Neural cell (in vitro differentiated cells): ENCODE measurements around the gene RAVER2. TPM values are rescaled to one million over a fixed set of nuclear protein-coding genes. Genes with fewer than 3 reads are reported as not detected.

Experiments used
- H2AFZ ChIP-seq: fragments of 200-600, 300-800 bp; sonication (generic), shearing (Covaris generic); 2 replicates; pipeline ENCODE4 v1.6.0; 2014; ENCODE audit warnings: low read depth, mild to moderate bottlenecking, antibody characterized with exemption, low read length, moderate library complexity
- H3F3A ChIP-seq: fragments of 200-600 bp; shearing (Covaris generic); 2 replicates; pipeline ENCODE4 v1.6.1; 2016; ENCODE audit warnings: mild to moderate bottlenecking, moderate library complexity, mixed read lengths, antibody characterized with exemption, low read length; ENCODE audit not compliant: insufficient read depth, poor library complexity, severe bottlenecking
- H3K27ac ChIP-seq: fragments of 200-600, 300-800 bp; sonication (generic), shearing (Covaris generic); 2 replicates; pipeline ENCODE4 v1.5.1; 2014; ENCODE audit warnings: mild to moderate bottlenecking, low read length, moderate library complexity
- H3K27me3 ChIP-seq: fragments of 300-800, 200-600 bp; sonication (generic), shearing (Covaris generic); 2 replicates; pipeline ENCODE4 v1.6.0; 2014; ENCODE audit warnings: mild to moderate bottlenecking, low read depth, low read length, moderate library complexity; ENCODE audit not compliant: insufficient read depth
- H3K36me3 ChIP-seq: fragments of 300-800, 200-600 bp; sonication (generic), shearing (Covaris generic); 2 replicates; pipeline ENCODE4 v1.5.1; 2014; ENCODE audit warnings: mild to moderate bottlenecking, antibody characterized with exemption, low read length, moderate library complexity; ENCODE audit not compliant: insufficient read depth
- H3K4me2 ChIP-seq: fragments of 300-800, 200-600 bp; sonication (generic), shearing (Covaris generic); 2 replicates; pipeline ENCODE4 v1.6.0; 2014; ENCODE audit warnings: mild to moderate bottlenecking, low read length
- H3K4me3 ChIP-seq: fragments of 300-800, 200-600 bp; sonication (generic), shearing (Covaris generic); 2 replicates; pipeline ENCODE4 v1.5.1; 2014; ENCODE audit warnings: mild to moderate bottlenecking, low read length, moderate library complexity
- H3K79me2 ChIP-seq: fragments of 200-600 bp; shearing (Covaris generic); replicated peaks from 2 replicates; pipeline ENCODE4 v1.6.0; 2014; ENCODE audit warnings: mild to moderate bottlenecking, low read length, moderate library complexity; ENCODE audit not compliant: insufficient read depth
- H3K9ac ChIP-seq: fragments of 300-800, 200-600 bp; sonication (generic), shearing (Covaris generic); 2 replicates; pipeline ENCODE4 v1.6.1; 2016; ENCODE audit warnings: mild to moderate bottlenecking, low read length, mixed read lengths
- H3K9me2 ChIP-seq: fragments of 200-600 bp; shearing (Covaris generic); 2 replicates; pipeline ENCODE4 v1.6.1; 2016; ENCODE audit warnings: mild to moderate bottlenecking, low read length, mixed read lengths; ENCODE audit not compliant: insufficient read depth
- H3K9me3 ChIP-seq: fragments of 200-600, 300-800 bp; sonication (generic), shearing (Covaris generic); 2 replicates; pipeline ENCODE4 v1.6.1; 2016; ENCODE audit warnings: mild to moderate bottlenecking, mixed run types, low read length, moderate library complexity, mixed read lengths
- H4K20me1 ChIP-seq: fragments of 200-600 bp; shearing (Covaris generic); 2 replicates; pipeline ENCODE4 v1.6.1; 2016; ENCODE audit warnings: mild to moderate bottlenecking, mixed run types; ENCODE audit not compliant: insufficient read depth
- EP300 ChIP-seq: fragments of 450-650 bp; conservative IDR thresholded peaks from 2 replicates; pipeline ENCODE4 v1.6.1; 2014; ENCODE audit warnings: antibody characterized with exemption, mild to moderate bottlenecking, moderate library complexity; ENCODE audit not compliant: poor library complexity, severe bottlenecking
- EZH2 ChIP-seq: fragments of 200-600, 300-800 bp; shearing (Covaris generic), sonication (generic); IDR thresholded peaks from 2 replicates; pipeline ENCODE4 v1.6.1; 2014; ENCODE audit warnings: antibody characterized with exemption, low read length, borderline replicate concordance, mild to moderate bottlenecking; ENCODE audit not compliant: insufficient read depth, poor library complexity, severe bottlenecking
- MXI1 ChIP-seq: fragments of 450-650 bp; conservative IDR thresholded peaks from 2 replicates; pipeline ENCODE4 v1.6.1; 2014; ENCODE audit warnings: antibody characterized with exemption, mild to moderate bottlenecking; ENCODE audit not compliant: poor library complexity, severe bottlenecking
- POLR2AphosphoS5 ChIP-seq: IDR thresholded peaks from 2 replicates; pipeline ENCODE4 v1.6.1; 2012
- RAD21 ChIP-seq: fragments of 450-650 bp; conservative IDR thresholded peaks from 2 replicates; pipeline ENCODE4 v1.6.1; 2014; ENCODE audit warnings: antibody characterized with exemption, mild to moderate bottlenecking, moderate library complexity
- SMC3 ChIP-seq: fragments of 450-650 bp; conservative IDR thresholded peaks from 2 replicates; pipeline ENCODE4 v1.6.1; 2014; ENCODE audit warnings: antibody characterized with exemption, mild to moderate bottlenecking, moderate library complexity; ENCODE audit not compliant: poor library complexity
- TAF1 ChIP-seq: IDR thresholded peaks from 2 replicates; pipeline ENCODE4 v1.6.1; 2012; ENCODE audit warnings: low read depth
- polyA plus RNA-seq: library from polyadenylated mRNA; depleted of rRNA; stranded (reverse); fragments of >200 nt; gene quantifications from 2 replicates; pipeline ENCODE4 v1.2.3, GENCODE V29; 2014
- TF ChIP-seq, protein P1 (sequence below): IDR thresholded peaks from 2 replicates; pipeline ENCODE4 v1.6.1; 2012; ENCODE audit warnings: borderline replicate concordance
- TF ChIP-seq, protein P2 (sequence below): fragments of 450-650 bp; IDR thresholded peaks from 2 replicates; pipeline ENCODE4 v1.5.1; 2014; ENCODE audit warnings: antibody characterized with exemption, mild to moderate bottlenecking, moderate library complexity; ENCODE audit not compliant: poor library complexity, severe bottlenecking

RAVER2 gene
- polyA plus RNA-seq, 1 donor from 2014 or later: 8.1 TPM

DNA sequence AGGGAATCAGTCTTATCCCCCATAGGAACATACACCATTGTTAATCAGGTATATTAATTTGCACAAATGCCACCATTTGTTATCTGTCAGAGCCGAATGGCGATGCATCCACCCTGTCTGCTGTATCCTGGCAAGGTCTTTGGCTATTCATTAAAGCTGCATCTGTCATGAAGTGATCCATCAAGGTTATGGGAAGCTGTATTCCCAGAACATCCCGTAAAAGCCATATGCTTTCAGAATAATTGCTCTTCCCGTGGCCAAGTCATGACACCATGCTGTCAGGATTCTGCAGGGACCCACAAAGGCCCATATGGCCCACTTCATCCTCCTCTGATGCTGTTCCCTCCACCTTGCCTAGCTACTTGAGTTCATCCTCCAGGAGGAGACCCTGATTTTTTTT, 103.9 kb downstream of the RAVER2 start:
- no peak for TF ChIP-seq RAD21
- TF ChIP-seq, protein P1, sequence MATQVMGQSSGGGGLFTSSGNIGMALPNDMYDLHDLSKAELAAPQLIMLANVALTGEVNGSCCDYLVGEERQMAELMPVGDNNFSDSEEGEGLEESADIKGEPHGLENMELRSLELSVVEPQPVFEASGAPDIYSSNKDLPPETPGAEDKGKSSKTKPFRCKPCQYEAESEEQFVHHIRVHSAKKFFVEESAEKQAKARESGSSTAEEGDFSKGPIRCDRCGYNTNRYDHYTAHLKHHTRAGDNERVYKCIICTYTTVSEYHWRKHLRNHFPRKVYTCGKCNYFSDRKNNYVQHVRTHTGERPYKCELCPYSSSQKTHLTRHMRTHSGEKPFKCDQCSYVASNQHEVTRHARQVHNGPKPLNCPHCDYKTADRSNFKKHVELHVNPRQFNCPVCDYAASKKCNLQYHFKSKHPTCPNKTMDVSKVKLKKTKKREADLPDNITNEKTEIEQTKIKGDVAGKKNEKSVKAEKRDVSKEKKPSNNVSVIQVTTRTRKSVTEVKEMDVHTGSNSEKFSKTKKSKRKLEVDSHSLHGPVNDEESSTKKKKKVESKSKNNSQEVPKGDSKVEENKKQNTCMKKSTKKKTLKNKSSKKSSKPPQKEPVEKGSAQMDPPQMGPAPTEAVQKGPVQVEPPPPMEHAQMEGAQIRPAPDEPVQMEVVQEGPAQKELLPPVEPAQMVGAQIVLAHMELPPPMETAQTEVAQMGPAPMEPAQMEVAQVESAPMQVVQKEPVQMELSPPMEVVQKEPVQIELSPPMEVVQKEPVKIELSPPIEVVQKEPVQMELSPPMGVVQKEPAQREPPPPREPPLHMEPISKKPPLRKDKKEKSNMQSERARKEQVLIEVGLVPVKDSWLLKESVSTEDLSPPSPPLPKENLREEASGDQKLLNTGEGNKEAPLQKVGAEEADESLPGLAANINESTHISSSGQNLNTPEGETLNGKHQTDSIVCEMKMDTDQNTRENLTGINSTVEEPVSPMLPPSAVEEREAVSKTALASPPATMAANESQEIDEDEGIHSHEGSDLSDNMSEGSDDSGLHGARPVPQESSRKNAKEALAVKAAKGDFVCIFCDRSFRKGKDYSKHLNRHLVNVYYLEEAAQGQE: no peak
- TF ChIP-seq EZH2: no peak
- TF ChIP-seq TAF1: no peak
- no peak for TF ChIP-seq EP300
- TF ChIP-seq, protein P2, sequence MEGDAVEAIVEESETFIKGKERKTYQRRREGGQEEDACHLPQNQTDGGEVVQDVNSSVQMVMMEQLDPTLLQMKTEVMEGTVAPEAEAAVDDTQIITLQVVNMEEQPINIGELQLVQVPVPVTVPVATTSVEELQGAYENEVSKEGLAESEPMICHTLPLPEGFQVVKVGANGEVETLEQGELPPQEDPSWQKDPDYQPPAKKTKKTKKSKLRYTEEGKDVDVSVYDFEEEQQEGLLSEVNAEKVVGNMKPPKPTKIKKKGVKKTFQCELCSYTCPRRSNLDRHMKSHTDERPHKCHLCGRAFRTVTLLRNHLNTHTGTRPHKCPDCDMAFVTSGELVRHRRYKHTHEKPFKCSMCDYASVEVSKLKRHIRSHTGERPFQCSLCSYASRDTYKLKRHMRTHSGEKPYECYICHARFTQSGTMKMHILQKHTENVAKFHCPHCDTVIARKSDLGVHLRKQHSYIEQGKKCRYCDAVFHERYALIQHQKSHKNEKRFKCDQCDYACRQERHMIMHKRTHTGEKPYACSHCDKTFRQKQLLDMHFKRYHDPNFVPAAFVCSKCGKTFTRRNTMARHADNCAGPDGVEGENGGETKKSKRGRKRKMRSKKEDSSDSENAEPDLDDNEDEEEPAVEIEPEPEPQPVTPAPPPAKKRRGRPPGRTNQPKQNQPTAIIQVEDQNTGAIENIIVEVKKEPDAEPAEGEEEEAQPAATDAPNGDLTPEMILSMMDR: no peak
- no peak for TF ChIP-seq POLR2AphosphoS5
- no peak for TF ChIP-seq MXI1
- TF ChIP-seq SMC3: no peak
- Histone ChIP-seq H3K9me3 (no peaks in the 10 kb centered on the region), H3K9ac (no peak overlapping the region), H3K27me3 (no peaks in the 10 kb centered on the region), H2AFZ (no peak overlapping the region), H3K4me3 (no peak overlapping the region), H3K9me2 (no peaks in the 10 kb centered on the region), H3F3A (no peaks in the 10 kb centered on the region), H3K36me3 (no peaks in the 10 kb centered on the region), H3K79me2 (no peaks in the 10 kb centered on the region), H3K4me2 (no peak overlapping the region), H4K20me1 (no peaks in the 10 kb centered on the region), H3K27ac (no peak overlapping the region)

DNA sequence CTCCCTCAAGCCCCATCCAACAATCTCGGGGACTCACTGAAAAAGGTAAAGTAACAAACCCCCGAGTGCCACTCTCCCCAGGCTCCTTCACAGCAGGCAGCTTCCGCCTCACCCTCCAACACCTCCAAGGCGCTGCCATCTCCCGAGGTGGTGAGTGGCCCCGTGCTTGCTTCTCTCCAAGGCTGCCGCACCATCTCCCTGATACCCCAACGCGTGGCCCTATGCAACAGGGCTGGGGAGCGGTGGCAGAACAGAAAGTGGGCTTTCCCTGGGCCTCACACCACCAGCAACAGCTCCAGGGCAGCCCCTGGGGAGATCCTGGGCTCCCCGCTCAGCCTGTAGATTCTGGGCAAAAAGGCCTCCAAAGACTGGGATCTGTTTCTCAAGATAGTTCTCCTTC, 105.1 kb downstream of the RAVER2 start:
- Histone ChIP-seq H3K27me3 (no peaks in the 10 kb centered on the region), H3F3A (no peaks in the 10 kb centered on the region), H3K9ac (no peak overlapping the region), H3K36me3 (peaks cover 2% of the 10 kb centered on the region), H3K9me3 (no peaks in the 10 kb centered on the region), H3K79me2 (no peaks in the 10 kb centered on the region), H3K4me2 (no peak overlapping the region), H3K4me3 (no peak overlapping the region), H2AFZ (no peak overlapping the region), H3K9me2 (no peaks in the 10 kb centered on the region), H4K20me1 (no peaks in the 10 kb centered on the region), H3K27ac (no peak overlapping the region)
- TF ChIP-seq EZH2 (no peak), MXI1 (no peak), TAF1 (no peak)
- TF ChIP-seq, protein P1: no peak
